PC-3 (cell line): ENCODE measurements around the gene MEG3. TPM values are rescaled to one million over a fixed set of nuclear protein-coding genes. Genes with fewer than 3 reads are reported as not detected.

Source experiments
- ATAC-seq: fragments of 200-7000 bp; cut with Tn5 transposase; 2 replicates; pipeline ENCODE4 v1.9.1; 2020; ENCODE audit warnings: mild to moderate bottlenecking, moderate library complexity
- BruUV-seq: library from RNA; stranded (reverse); fragments of 400-500 nt; replicated peaks from 2 replicates; lab custom pipeline; 2021; lab: Mats Ljungman, UMichigan
- CTCF ChIA-PET: fragments of 300-600 bp; sonication (Branson Sonifier 250); formaldehyde crosslinking; loops from one replicate; lab custom pipeline; 2022; ENCODE audit warnings: antibody characterized with exemption; lab: Charles Lee
- POLR2A ChIA-PET: fragments of 300-600 bp; sonication (Branson Sonifier 250); formaldehyde crosslinking; loops from one replicate; lab custom pipeline; 2022; ENCODE audit warnings: antibody characterized with exemption; ENCODE audit not compliant: unreplicated experiment; lab: Charles Lee
- DNase-seq: peaks from one replicate; pipeline ENCODE4 v3.0.0-alpha.2; 2015
- H2AFZ ChIP-seq: fragments of 300-600 bp; sonication (generic); 2 replicates; pipeline ENCODE4 v1.6.0; 2016; ENCODE audit warnings: antibody characterized with exemption, low read length
- H3F3A ChIP-seq: fragments of 300-600 bp; sonication (generic); one replicate; pipeline ENCODE4 v1.6.0; 2017; ENCODE audit warnings: antibody characterized with exemption, low read length, control low read depth, mild to moderate bottlenecking; ENCODE audit not compliant: unreplicated experiment
- H3K27ac ChIP-seq: fragments of 300-600 bp; sonication (generic); 2 replicates; pipeline ENCODE4 v1.5.1; 2016; ENCODE audit warnings: mild to moderate bottlenecking, low read length
- H3K27me3 ChIP-seq: fragments of 300-600 bp; sonication (generic); 2 replicates; pipeline ENCODE4 v1.6.1; 2016; ENCODE audit warnings: low read length, mixed read lengths
- H3K36me3 ChIP-seq: fragments of 300-600 bp; sonication (generic); 2 replicates; pipeline ENCODE4 v1.6.1; 2016; ENCODE audit warnings: low read depth, mixed run types, low read length, mixed read lengths
- H3K4me1 ChIP-seq: fragments of 300-600 bp; sonication (generic); 2 replicates; pipeline ENCODE4 v1.5.1; 2016; ENCODE audit warnings: low read length; ENCODE audit not compliant: insufficient read depth
- H3K4me2 ChIP-seq: fragments of 300-600 bp; sonication (generic); 2 replicates; pipeline ENCODE4 v1.6.0; 2016; ENCODE audit warnings: low read length
- H3K4me3 ChIP-seq: fragments of 300-600 bp; sonication (generic); 2 replicates; pipeline ENCODE4 v1.5.1; 2016; ENCODE audit warnings: mild to moderate bottlenecking, low read length, mixed read lengths
- H3K79me2 ChIP-seq: fragments of 300-600 bp; sonication (generic); 2 replicates; pipeline ENCODE4 v1.6.1; 2017; ENCODE audit warnings: low read length, mixed read lengths
- H3K9ac ChIP-seq: fragments of 300-600 bp; sonication (generic); 2 replicates; pipeline ENCODE4 v1.6.0; 2016; ENCODE audit warnings: mild to moderate bottlenecking, low read length
- H3K9me2 ChIP-seq: fragments of 300-600 bp; sonication (generic); replicated peaks from 2 replicates; pipeline ENCODE4 v1.6.1; 2016; ENCODE audit warnings: mixed run types, low read length, mixed read lengths
- H3K9me3 ChIP-seq: fragments of 300-600 bp; sonication (generic); 2 replicates; pipeline ENCODE4 v1.6.1; 2016; ENCODE audit warnings: low read length, mixed read lengths
- H4K20me1 ChIP-seq: fragments of 300-600 bp; sonication (generic); 2 replicates; pipeline ENCODE4 v1.6.1; 2016; ENCODE audit warnings: low read length, mixed read lengths
- EZH2 ChIP-seq: fragments of 300-600 bp; sonication (generic); IDR thresholded peaks from one replicate; pipeline ENCODE4 v1.6.1; 2017; ENCODE audit warnings: antibody characterized with exemption, mild to moderate bottlenecking, low read length; ENCODE audit not compliant: unreplicated experiment
- EZH2phosphoT487 ChIP-seq: fragments of 300-600 bp; sonication (generic); IDR thresholded peaks from 2 replicates; pipeline ENCODE4 v1.6.1; 2018; ENCODE audit warnings: mild to moderate bottlenecking, antibody characterized with exemption, low read length, borderline replicate concordance
- intact Hi-C: fragments of 100-400 bp; cut with micrococcal nuclease; formaldehyde crosslinking; loops from 2 replicates; pipeline ENCODE4 v1.9.0; 2023
- total RNA-seq: library from RNA; depleted of rRNA; stranded (reverse); fragments of >200 nt; gene quantifications from 2 replicates; pipeline ENCODE4 v1.2.3, GENCODE V29; 2014
- TF ChIP-seq, protein P1 (sequence below): fragments of 300-600 bp; sonication (generic); conservative IDR thresholded peaks from 2 replicates; pipeline ENCODE4 v1.5.1; 2017; ENCODE audit warnings: antibody characterized with exemption, low read depth, mild to moderate bottlenecking, low read length

Gene MEG3
- total RNA-seq, 1 experiment from 2014 or later, result not detected

GRCh38 chr14:100791348-100791735 lies 34.6 kb upstream of the MEG3 start:
- Histone ChIP-seq H3K4me2 (no peak overlapping the region), H3K4me3 (no peak overlapping the region), H3K79me2 (no peaks in the 10 kb centered on the region), H3K4me1 (no peaks in the 10 kb centered on the region), H3K36me3 (no peaks in the 10 kb centered on the region), H4K20me1 (no peaks in the 10 kb centered on the region), H3K27me3 (peaks cover 34% of the 10 kb centered on the region), H3K27ac (no peak overlapping the region), H2AFZ (no peak overlapping the region), H3K9me2 (no peaks in the 10 kb centered on the region), H3K9ac (no peak overlapping the region), H3F3A (no peaks in the 10 kb centered on the region), H3K9me3 (no peaks in the 10 kb centered on the region)
- intact Hi-C loops, result no loop called here
- ChIA-PET POLR2A (no interaction called here), CTCF (interaction anchor here (0.6 kb wide), 1 partner anchor 198 kb away, joined by 3 read pairs; no protein-coding TSS in a partner anchor)
- ATAC-seq (no peak), DNase-seq (no peak)
- no TSS peak for BruUV-seq
- TF ChIP-seq EZH2phosphoT487 (no peak), EZH2 (no peak)
- TF ChIP-seq, protein P1, sequence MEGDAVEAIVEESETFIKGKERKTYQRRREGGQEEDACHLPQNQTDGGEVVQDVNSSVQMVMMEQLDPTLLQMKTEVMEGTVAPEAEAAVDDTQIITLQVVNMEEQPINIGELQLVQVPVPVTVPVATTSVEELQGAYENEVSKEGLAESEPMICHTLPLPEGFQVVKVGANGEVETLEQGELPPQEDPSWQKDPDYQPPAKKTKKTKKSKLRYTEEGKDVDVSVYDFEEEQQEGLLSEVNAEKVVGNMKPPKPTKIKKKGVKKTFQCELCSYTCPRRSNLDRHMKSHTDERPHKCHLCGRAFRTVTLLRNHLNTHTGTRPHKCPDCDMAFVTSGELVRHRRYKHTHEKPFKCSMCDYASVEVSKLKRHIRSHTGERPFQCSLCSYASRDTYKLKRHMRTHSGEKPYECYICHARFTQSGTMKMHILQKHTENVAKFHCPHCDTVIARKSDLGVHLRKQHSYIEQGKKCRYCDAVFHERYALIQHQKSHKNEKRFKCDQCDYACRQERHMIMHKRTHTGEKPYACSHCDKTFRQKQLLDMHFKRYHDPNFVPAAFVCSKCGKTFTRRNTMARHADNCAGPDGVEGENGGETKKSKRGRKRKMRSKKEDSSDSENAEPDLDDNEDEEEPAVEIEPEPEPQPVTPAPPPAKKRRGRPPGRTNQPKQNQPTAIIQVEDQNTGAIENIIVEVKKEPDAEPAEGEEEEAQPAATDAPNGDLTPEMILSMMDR, result no peak

GRCh38 chr14:100791995-100792394 lies 33.9 kb upstream of the MEG3 start:
- no TSS peak for BruUV-seq
- Histone ChIP-seq H3K27ac (no peak overlapping the region), H3K4me3 (no peak overlapping the region), H2AFZ (no peak overlapping the region), H3F3A (no peaks in the 10 kb centered on the region), H3K36me3 (no peaks in the 10 kb centered on the region), H3K9me3 (no peaks in the 10 kb centered on the region), H3K9me2 (no peaks in the 10 kb centered on the region), H3K79me2 (no peaks in the 10 kb centered on the region), H3K4me1 (no peaks in the 10 kb centered on the region), H3K4me2 (no peak overlapping the region), H4K20me1 (no peaks in the 10 kb centered on the region), H3K9ac (no peak overlapping the region), H3K27me3 (peaks cover 34% of the 10 kb centered on the region)
- intact Hi-C loops, result no loop called here
- CTCF ChIA-PET, result no interaction called here
- DNase-seq (no peak), ATAC-seq (no peak)
- POLR2A ChIA-PET, result no interaction called here
- TF ChIP-seq EZH2phosphoT487 (no peak), EZH2 (no peak)
- TF ChIP-seq, protein P1, result no peak

DNA sequence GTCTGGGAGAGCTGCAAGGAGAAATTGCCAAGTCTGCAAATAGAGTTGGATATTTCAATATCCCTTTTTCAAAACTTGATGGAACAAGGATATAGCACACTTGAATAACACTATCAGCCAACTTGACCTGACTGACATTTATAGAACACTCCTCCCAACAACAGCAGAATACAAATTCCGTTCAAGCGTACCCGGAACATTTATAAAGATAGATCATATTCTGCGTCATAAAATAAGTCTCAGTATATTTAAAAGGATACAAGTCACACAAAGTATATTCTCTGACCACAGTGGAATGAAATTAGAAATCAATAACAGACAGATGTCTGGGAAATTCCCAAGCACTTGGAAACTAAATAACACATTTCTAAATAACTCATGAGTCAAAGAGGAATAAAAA lies 29.0 kb upstream of the MEG3 start:
- POLR2A ChIA-PET, result no interaction called here
- Histone ChIP-seq H3K4me3 (no peak overlapping the region), H3K9ac (no peak overlapping the region), H3K36me3 (no peaks in the 10 kb centered on the region), H3K79me2 (no peaks in the 10 kb centered on the region), H3K27me3 (peaks cover 42% of the 10 kb centered on the region), H2AFZ (no peak overlapping the region), H3K4me1 (no peaks in the 10 kb centered on the region), H3F3A (no peaks in the 10 kb centered on the region), H3K4me2 (no peak overlapping the region), H3K27ac (no peak overlapping the region), H3K9me2 (no peaks in the 10 kb centered on the region), H3K9me3 (no peaks in the 10 kb centered on the region), H4K20me1 (no peaks in the 10 kb centered on the region)
- BruUV-seq, result no TSS peak
- CTCF ChIA-PET, result no interaction called here
- no peak for TF ChIP-seq EZH2phosphoT487
- TF ChIP-seq, protein P1, result no peak
- TF ChIP-seq EZH2, result no peak
- ATAC-seq, result no peak
- DNase-seq, result no peak
- intact Hi-C loops, result no loop called here
